ENCODE data around the gene DLG2. TPM values are rescaled to one million over a fixed set of nuclear protein-coding genes. Genes with fewer than 3 reads are reported as not detected.

The DLG2 gene
- total and polyA plus RNA-seq, 2 donors (not counting 3 experiments of a cell fraction or from before 2014, with no cell fraction given): 0.15 to 1.1 TPM

GRCh38 chr11:83410605-83411565 is 2216.3 kb downstream of the DLG2 start:
- no peak overlapping the region for H2AFZ ChIP-seq (ENCODE audit: low read depth, low read length)
- TF ChIP-seq POLR2AphosphoS5 (IDR thresholded peaks at IDR 0.05; ENCODE audit: insufficient read depth, low read depth, low read length): no peak
- TF ChIP-seq MYC (IDR thresholded peaks at IDR 0.05; ENCODE audit: low read depth, low read length): no peak
- no peak for TF ChIP-seq MAX (IDR thresholded peaks at IDR 0.05; ENCODE audit: insufficient read depth, insufficient read length)
- no peak for TF ChIP-seq EZH2 (IDR thresholded peaks at IDR 0.05; ENCODE audit: borderline replicate concordance, low read depth, low read length, severe bottlenecking)
- no peak for TF ChIP-seq POLR2A (IDR thresholded peaks at IDR 0.05; ENCODE audit: low read depth, low read length)
- no peak for TF ChIP-seq FOS (IDR thresholded peaks at IDR 0.05; ENCODE audit: borderline replicate concordance, insufficient read depth, low read length)
- no peak for TF ChIP-seq GATA2 (IDR thresholded peaks at IDR 0.05; ENCODE audit: insufficient read depth, insufficient read length, low read depth, low read length)
- TF ChIP-seq CTCF (IDR thresholded peaks at IDR 0.05; ENCODE audit: extremely low read depth in 1 of 2, insufficient read depth in 1 of 2, low read depth in 1 of 2, low read length in 2 of 2): no peak
- TF ChIP-seq JUN (IDR thresholded peaks at IDR 0.05; ENCODE audit: borderline replicate concordance, insufficient read depth, insufficient read length, low read depth): no peak
- BruUV-seq (replicated peaks): no TSS peak
- ChIA-PET POLR2A (no interaction called here), CTCF (no interaction called here)
- FAIRE-seq (no peak), DNase-seq (ENCODE audit: low read depth, low spot score) (no peak)
- H3K9me3 ChIP-seq (replicated peaks; ENCODE audit: control insufficient read depth, insufficient read depth, low read length): no peaks in the 10 kb centered on the region
- no peak overlapping the region for H3K27ac ChIP-seq (ENCODE audit: insufficient read depth, low read depth, low read length)
- H3K4me2 ChIP-seq (ENCODE audit: insufficient read depth, low read length): no peak overlapping the region
- H3K9me1 ChIP-seq (replicated peaks; ENCODE audit: control insufficient read depth, extremely low read depth, insufficient read depth, low read length): no peaks in the 10 kb centered on the region
- H3K4me3 ChIP-seq (replicated peaks in 1 of 3; ENCODE audit: insufficient read depth in 1 of 3, low read depth in 1 of 3, low read length in 3 of 3): no peak overlapping the region
- no peaks in the 10 kb centered on the region for H3K4me1 ChIP-seq (ENCODE audit: control insufficient read depth, extremely low read depth, insufficient read depth, low read length)
- intact Hi-C loops (cut with micrococcal nuclease): no loop called here
- no peaks in the 10 kb centered on the region for H3K27me3 ChIP-seq (ENCODE audit: control insufficient read depth in 2 of 2, insufficient read depth in 2 of 2, low read length in 2 of 2)
- no peaks in the 10 kb centered on the region for H4K20me1 ChIP-seq (replicated peaks; ENCODE audit: control insufficient read depth, extremely low read depth, insufficient read depth, low read length)
- dilution Hi-C loops (cut with MboI; ENCODE audit: extremely low pct_ligation_motif_present, low sequenced_read_pairs): no loop called here
- H3K9ac ChIP-seq (replicated peaks; ENCODE audit: extremely low read depth, insufficient read depth, low read length): no peak overlapping the region
- H3K36me3 ChIP-seq (ENCODE audit: control insufficient read depth in 2 of 2, extremely low read depth in 1 of 2, insufficient read depth in 2 of 2, low read length in 2 of 2): no peaks in the 10 kb centered on the region
- H3K79me2 ChIP-seq (ENCODE audit: control insufficient read depth, insufficient read depth, low read length): no peaks in the 10 kb centered on the region
